GM12874 (cell line): ENCODE data around the gene ANK2.

ENCODE experiments used
- CTCF ChIP-seq: IDR thresholded peaks from 2 replicates; pipeline ENCODE4 v1.5.1; 2011; ENCODE audit warnings: low read depth, mild to moderate bottlenecking, control low read depth, low read length, moderate library complexity; ENCODE audit not compliant: insufficient read depth

The ANK2 gene

GRCh38 chr4:113025416-113025815 is 24.0 kb upstream of the ANK2 start:
- TF ChIP-seq CTCF, result no peak

- no peak for TF ChIP-seq CTCF
Observed at GRCh38 chr4:113026556-113026955, 22.9 kb upstream of the ANK2 start.

- TF ChIP-seq CTCF, result no peak
Observed at GRCh38 chr4:113028074-113028473, 21.4 kb upstream of the ANK2 start.

- no peak for TF ChIP-seq CTCF
Observed at GRCh38 chr4:113031212-113031611, 18.2 kb upstream of the ANK2 start.

GRCh38 chr4:113040793-113041192 is 8.7 kb upstream of the ANK2 start:
- TF ChIP-seq CTCF, result no peak

- no peak for TF ChIP-seq CTCF
Observed at GRCh38 chr4:113042502-113042901, 7.0 kb upstream of the ANK2 start.

GRCh38 chr4:113043591-113043990 is 5.9 kb upstream of the ANK2 start:
- TF ChIP-seq CTCF, result no peak

GRCh38 chr4:113050371-113050755 is 910 bp downstream of the ANK2 start:
- TF ChIP-seq CTCF, result no peak
